Vagina (tissue), 2 donors: ENCODE data around the gene ZNF98.

ENCODE experiments used
- CTCF ChIP-seq, 3 experiments: fragments of 450-650 bp in 2 of 3; fragments of 200-600 bp in 1 of 3; sonication (generic) in 1 of 3; IDR thresholded peaks; one replicate each; pipeline ENCODE4 v1.5.1; 2017 to 2019; ENCODE audit warnings: antibody characterized with exemption in 3 of 3, mild to moderate bottlenecking in 2 of 3, moderate library complexity in 2 of 3
- POLR2A ChIP-seq, 2 donors: fragments of 450-650 bp; IDR thresholded peaks; one replicate each; pipeline ENCODE4 v1.6.1; 2017; ENCODE audit warnings: antibody characterized with exemption in 2 of 2, mild to moderate bottlenecking in 2 of 2, moderate library complexity in 2 of 2
- POLR2AphosphoS5 ChIP-seq, 2 donors: sonication (generic); formaldehyde crosslinking; IDR thresholded peaks; one replicate each; pipeline ENCODE4 v1.9.0; 2017; ENCODE audit warnings: antibody characterized with exemption in 2 of 2, mild to moderate bottlenecking in 2 of 2, low read depth in 1 of 2; ENCODE audit not compliant: insufficient read depth in 1 of 2

- TF ChIP-seq POLR2A (IDR thresholded peaks at IDR 0.05), result no peak
- TF ChIP-seq CTCF (IDR thresholded peaks at IDR 0.05), result no peak
- TF ChIP-seq POLR2AphosphoS5 (IDR thresholded peaks at IDR 0.05; ENCODE audit: insufficient read depth in 1 of 2, low read depth in 1 of 2), result no peak
Measured at GRCh38 chr19:22427960-22428913, 6.1 kb upstream of the ZNF98 start.
